ENCODE results near the gene ROBO4.

- TF ChIP-seq CTCF (IDR thresholded peaks at IDR 0.05; ENCODE audit: low read length) (no peak), EZH2 (optimal IDR thresholded peaks at IDR 0.05; ENCODE audit: low read depth, low read length) (no peak)
Measured at GRCh38 chr11:124890151-124890550, 7.5 kb downstream of the ROBO4 start.
